ENCODE data around the gene SMC3. TPM values are rescaled to one million over a fixed set of nuclear protein-coding genes. Genes with fewer than 3 reads are reported as not detected.
A peak's percentile ranks its signal among the peaks of the same experiment; 100 is the strongest.

SMC3 gene
- total RNA-seq, 1 donor = 7.0 TPM

- DNase-seq (ENCODE audit: low read depth in 2 of 3, low spot score in 2 of 3) = no peak
These were observed 22.4 kb upstream of the SMC3 start for GRCh38 chr10:110544958-110545537.

DNA sequence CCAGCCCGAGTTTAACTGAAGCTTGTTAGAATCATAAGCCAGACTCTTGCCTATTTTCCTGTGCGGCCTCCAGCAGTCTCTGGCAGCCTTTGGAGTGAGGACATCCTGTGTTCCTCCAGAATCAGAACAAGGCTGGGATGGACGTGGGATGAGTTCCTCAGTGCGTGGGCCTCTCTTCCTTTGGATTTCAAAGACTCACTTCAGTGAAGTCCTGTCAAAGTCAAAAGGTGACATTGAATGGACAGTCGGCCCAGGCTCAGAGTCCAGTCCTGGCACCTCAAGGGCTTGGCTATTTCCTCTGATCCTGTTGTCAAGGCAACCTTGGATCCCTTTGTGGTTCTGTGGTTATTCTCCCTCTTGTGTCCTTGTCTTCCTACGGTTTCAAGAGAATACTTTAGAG, 21.4 kb upstream of the SMC3 start:
- DNase-seq (ENCODE audit: low read depth in 2 of 3, low spot score in 2 of 3) = no peak

GRCh38 chr10:110546499-110547110, 20.9 kb upstream of the SMC3 start:
- DNase-seq (ENCODE audit: low read depth in 2 of 3, low spot score in 2 of 3) = no peak

GRCh38 chr10:110547139-110547761, 20.2 kb upstream of the SMC3 start:
- DNase-seq (ENCODE audit: low read depth in 2 of 3, low spot score in 2 of 3) = peak in 2 of 3 donors; percentile 49 to 69

DNA sequence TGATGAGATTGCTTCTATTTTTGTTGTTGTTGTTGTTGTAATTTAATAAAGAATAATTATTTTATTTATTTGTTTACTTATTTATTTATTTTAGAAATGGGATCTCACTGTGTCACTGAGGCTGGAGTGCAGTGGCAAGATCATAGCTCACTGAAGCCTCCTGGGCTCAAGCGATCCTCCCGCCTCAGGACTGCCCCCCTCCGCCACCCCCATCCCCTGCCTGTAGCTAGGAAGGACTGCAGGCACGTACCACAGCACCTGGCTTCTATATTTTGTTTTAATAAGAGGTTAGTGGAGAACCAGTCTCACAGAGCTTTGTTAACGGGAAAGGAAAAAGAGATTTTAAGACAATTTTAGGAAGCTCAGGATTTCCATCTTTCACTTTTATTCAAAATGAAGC, 19.5 kb upstream of the SMC3 start:
- no peak for DNase-seq (ENCODE audit: low read depth in 2 of 3, low spot score in 2 of 3)

DNA sequence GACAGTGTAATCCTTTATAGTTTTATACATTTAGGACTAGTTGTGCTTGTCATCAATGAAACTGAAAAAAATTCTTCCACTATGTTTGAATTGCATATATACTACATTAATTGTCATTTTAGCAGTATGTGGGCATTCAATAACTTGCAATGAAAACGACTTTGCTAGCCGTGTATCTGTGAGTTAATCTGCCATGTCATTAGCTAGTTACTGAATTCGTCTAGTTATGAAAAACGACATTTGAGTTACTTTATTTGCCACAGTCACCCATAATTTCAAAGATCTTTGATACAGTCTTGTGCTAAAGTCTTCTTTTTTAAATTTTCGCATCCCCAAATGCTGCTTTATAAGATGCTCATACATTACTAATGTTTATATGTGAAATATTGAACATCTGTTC, 18.3 kb upstream of the SMC3 start:
- no peak for DNase-seq (ENCODE audit: low read depth in 2 of 3, low spot score in 2 of 3)

GRCh38 chr10:110553905-110554304, 13.6 kb upstream of the SMC3 start:
- no peak for DNase-seq (ENCODE audit: low read depth in 2 of 3, low spot score in 2 of 3)

DNA sequence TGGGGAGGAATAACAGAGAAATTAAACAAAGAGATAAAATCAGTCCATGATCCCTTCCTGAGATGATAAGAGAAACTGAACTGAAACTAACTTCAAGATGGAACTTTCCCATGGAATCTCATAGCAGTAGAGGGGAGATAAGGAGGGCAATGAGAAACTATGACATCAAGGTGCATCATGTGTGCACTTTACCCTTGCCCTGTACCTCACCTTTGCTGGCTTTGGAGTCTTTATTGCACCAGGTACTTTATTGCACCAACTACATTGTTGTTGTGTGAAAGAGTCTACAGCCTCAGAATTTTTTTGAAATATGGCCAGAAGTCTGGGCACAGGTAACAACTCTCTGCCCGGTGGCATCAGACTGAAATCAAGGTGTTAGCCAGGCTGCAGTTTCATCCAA, 11.2 kb upstream of the SMC3 start:
- no peak for DNase-seq (ENCODE audit: low read depth in 2 of 3, low spot score in 2 of 3)

DNA sequence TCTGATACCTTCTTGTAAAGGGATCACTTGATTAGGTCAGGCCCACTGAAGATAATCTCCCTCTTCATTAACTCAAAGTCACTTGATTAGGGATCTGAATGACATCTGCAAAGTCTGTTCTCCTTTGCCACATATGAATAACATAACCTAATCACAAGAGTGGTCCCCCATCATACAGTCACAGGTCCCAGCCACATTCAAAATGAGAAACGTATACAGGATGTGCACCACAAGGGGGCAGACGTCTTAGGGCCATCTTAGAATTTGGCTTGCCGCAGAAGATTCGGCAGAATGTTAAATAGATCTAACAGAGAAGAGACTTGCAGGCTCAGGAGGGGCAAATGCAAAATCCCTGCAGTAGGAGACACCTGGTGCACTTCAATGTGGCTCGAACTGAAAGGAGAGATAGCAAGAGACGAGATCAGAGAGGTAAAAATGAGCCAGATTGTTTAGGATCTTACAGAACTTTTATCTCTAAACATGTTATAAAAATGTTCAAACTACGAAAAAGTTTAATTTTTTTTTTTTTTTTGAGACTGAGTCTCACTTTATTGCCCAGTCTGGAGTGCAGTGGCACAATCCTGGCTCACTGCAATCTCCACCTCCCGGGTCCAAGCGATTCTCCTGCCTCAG, 10.4 kb upstream of the SMC3 start:
- peak in 2 of 3 donors; percentile 70 to 83 for DNase-seq (ENCODE audit: low read depth in 2 of 3, low spot score in 2 of 3)

DNA sequence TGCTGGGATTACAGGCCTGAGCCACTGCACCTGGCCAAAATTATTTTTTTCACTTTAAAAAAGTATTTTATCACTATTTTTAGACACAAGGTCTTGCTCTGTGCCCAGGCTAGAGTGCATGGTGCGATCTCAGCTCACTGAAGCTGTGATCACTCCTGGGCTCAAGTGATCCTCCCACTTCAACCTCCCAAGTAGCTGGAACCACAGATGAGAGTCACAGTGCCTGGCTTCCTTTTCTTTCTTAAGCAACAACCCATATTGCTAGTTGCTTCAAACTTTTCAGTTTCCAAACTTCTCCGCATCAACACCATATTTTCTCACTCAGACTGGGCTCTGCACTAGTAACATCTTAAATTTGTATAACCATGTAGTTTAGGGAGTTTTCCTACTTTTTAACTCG, 9.5 kb upstream of the SMC3 start:
- no peak for DNase-seq (ENCODE audit: low read depth in 2 of 3, low spot score in 2 of 3)

- DNase-seq (ENCODE audit: low read depth in 2 of 3, low spot score in 2 of 3) = no peak
These were observed 7.5 kb upstream of the SMC3 start for GRCh38 chr10:110560012-110560411.

DNA sequence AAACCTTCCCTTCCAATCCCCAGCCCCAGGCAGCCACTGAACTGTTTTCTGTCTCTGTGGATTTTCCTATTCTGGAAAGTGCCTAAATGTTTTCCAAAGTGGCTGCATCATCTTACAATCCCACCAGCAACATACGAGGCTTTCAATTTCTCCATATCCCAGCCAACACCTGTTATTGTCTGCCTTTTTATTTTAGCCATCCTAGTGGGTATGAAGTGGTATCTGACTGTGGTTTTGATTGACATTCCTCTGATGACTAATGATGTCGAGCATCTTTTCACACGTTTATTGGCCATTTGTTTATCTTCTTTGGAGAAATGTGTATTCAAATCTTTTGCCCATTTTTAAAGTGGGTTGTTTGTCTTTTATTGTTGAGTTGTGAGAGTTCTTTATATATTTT, 6.2 kb upstream of the SMC3 start:
- DNase-seq (ENCODE audit: low read depth in 2 of 3, low spot score in 2 of 3) = no peak

DNA sequence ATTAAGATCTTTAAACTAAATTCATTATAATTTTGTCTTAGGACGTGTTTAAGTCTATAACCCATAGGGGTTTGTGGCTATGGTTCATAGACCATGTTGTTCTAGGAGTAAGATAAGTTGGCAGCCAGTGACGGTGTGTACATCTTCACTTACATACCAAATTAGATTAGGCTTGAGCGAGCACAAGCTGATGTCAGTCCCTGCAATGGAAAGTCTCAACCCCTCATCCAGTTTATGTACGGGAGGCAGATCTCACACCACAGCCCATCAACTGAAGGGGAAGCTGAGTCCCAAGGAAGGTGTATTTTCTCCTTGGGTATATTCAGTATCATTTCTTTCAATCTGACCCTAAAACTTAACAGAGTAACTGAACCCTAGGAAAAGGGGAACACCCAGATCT, 5.1 kb upstream of the SMC3 start:
- no peak for DNase-seq (ENCODE audit: low read depth in 2 of 3, low spot score in 2 of 3)

DNA sequence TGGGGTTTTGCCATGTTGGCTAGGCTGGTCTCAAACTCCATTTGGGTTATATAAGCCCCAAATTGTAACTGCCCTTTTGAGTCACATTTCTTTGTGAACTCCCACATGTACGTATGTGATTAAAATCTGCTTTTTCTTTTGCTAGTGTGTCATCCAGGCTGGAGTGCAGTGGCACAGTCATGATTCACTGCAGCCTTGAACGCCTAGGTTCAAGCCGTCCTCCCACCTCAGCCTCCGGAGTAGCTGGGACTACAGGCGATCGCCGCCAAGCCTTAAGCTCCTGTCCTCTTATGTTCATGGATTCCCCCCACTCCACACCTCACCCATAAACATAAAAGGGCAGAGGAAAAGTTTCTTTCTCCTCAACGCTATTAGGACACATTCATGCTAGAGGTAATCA, 4.4 kb upstream of the SMC3 start:
- no peak for DNase-seq (ENCODE audit: low read depth in 2 of 3, low spot score in 2 of 3)

DNA sequence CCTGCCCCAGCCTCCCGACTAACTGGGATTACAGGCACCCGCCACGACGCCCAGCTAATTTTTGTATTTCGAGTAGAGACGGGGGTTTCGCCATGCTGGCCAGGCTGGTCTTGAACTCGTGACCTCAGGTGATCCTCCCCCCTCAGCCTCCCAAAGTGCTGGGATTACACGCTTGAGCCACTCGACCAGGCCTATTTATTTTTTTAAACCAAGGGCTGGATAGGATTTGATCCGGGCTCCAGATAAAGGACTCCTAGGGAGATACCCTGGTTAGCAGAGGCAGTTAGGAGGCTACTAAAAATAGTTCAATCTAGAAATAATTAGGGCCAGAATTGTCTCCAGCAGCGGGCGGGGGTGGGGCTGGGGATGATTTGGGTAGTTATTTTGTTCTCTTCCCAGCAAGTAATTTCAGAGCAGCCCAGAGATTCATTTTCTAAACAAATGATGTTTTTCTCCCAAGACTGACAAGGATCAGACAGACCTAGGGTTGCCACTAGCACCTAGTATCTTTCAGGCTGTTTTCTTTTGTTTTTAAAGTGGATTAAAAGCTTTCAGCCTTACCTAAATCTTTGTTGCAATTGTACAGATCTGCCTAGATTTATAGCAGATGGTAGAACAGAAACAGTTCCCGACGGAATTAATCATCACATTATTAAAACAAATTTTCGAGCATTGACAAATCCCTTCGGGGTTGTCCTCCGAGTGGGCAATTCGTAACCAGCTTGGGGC, 859 bp upstream of the SMC3 start:
- DNase-seq (ENCODE audit: low read depth in 2 of 3, low spot score in 2 of 3) = no peak

GRCh38 chr10:110568055-110568735, 700 bp downstream of the SMC3 start:
- DNase-seq (ENCODE audit: low read depth in 2 of 3, low spot score in 2 of 3) = peak; percentile 37 to 43 (median 40)

GRCh38 chr10:110569122-110569521, 1.6 kb downstream of the SMC3 start:
- no peak for DNase-seq (ENCODE audit: low read depth in 2 of 3, low spot score in 2 of 3)

- DNase-seq (ENCODE audit: low read depth in 2 of 3, low spot score in 2 of 3) = no peak
These were observed 2.2 kb downstream of the SMC3 start for GRCh38 chr10:110569736-110570135.

DNA sequence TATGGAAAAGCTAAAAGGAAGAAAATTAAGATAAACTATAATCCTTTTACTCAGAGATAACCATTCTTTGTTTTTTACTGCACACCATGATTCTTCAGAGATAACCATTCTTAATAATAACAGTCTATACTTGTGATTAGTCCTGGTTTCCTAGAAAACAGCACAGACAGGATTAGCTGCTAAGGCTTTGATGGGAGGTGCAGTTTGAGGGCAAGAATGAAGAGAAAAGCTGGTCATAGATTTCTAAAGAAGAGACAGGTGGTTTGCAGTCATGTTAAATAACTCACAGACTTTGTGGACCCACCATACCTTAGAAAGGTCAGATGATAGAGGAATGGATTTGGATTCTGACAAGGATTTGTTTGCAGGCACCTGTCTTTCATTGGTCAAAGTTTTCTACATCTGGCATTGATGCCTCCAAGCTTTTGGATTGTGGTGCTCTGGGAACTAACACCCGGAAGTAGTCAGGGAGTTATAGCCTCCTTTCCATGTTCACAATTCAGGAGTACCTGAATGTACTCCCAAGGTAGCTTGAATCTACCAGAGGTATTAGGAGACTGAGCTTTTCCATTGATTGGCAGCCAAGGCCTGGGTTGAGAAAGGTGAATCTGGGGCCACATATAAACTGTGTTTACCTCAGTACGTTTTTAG, 3.7 kb downstream of the SMC3 start:
- DNase-seq (ENCODE audit: low read depth in 2 of 3, low spot score in 2 of 3) = no peak

DNA sequence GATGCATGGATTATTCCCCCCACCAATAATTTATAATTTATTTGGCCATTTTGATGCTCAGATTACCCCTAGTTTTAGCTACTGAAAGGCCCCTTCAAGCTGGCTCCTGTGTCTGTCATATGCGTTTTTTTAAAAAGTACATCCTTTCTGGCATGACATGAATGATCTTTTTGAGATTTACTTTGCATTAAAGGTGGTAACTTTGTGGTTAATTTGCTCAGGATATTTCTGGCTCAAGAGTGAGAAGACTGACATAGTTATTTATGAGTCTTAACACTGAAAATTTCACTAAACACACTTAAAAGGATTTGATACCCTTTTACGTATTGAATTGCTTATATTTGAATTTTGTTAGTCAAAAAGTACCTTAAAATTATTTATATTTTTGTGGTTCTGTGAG, 5.4 kb downstream of the SMC3 start:
- no peak for DNase-seq (ENCODE audit: low read depth in 2 of 3, low spot score in 2 of 3)
